ENCODE data around the gene PELI1. TPM values are rescaled to one million over a fixed set of nuclear protein-coding genes. Genes with fewer than 3 reads are reported as not detected.

The PELI1 gene
- total and polyA plus RNA-seq, 2 donors from 2014 or later, result 4.6 to 36.9 TPM

- FAIRE-seq (no peak), DNase-seq (no peak)
- TF ChIP-seq CTCF (IDR thresholded peaks at IDR 0.05; ENCODE audit: borderline replicate concordance, extremely low read depth, insufficient read depth), result no peak
- Histone ChIP-seq H3K36me3 (ENCODE audit: control insufficient read depth in 2 of 3, insufficient read depth in 3 of 3, low read length in 3 of 3) (no peaks in the 10 kb centered on the region), H3K9me3 (ENCODE audit: control insufficient read depth in 2 of 3, insufficient read depth in 1 of 3, low read length in 3 of 3) (no peaks in the 10 kb centered on the region), H3K4me3 (ENCODE audit: low read length in 3 of 3) (no peak overlapping the region), H3K9ac (ENCODE audit: low read length in 3 of 3) (no peak overlapping the region), H3K27ac (ENCODE audit: low read depth in 2 of 2, low read length in 2 of 2) (no peak overlapping the region), H3K4me1 (ENCODE audit: control insufficient read depth in 2 of 3, insufficient read depth in 2 of 3, low read depth in 1 of 3, low read length in 3 of 3) (peaks cover 0 to 3% (median 0%) of the 10 kb centered on the region in 3 donors), H3K27me3 (ENCODE audit: control insufficient read depth, insufficient read depth, low read length) (no peaks in the 10 kb centered on the region)
- intact Hi-C loops (cut with DNase I), result loop anchor here (10.0 kb wide), 1 partner anchor 260 kb away; no protein-coding TSS in a partner anchor
These were observed 89.9 kb downstream of the PELI1 start for GRCh38 chr2:64054161-64054915.

- intact Hi-C loops (cut with DNase I), result loop anchor here (10.0 kb wide), 1 partner anchor 262 kb away; no protein-coding TSS in a partner anchor
These were observed 91.6 kb downstream of the PELI1 start for GRCh38 chr2:64052463-64053241.

GRCh38 chr2:64049633-64050220, 94.5 kb downstream of the PELI1 start:
- H3K9me3 ChIP-seq (ENCODE audit: control insufficient read depth in 2 of 3, insufficient read depth in 1 of 3, low read length in 3 of 3), result no peaks in the 10 kb centered on the region
- no peak overlapping the region for H3K4me3 ChIP-seq (ENCODE audit: low read length in 3 of 3)
- no peak overlapping the region for H3K27ac ChIP-seq (ENCODE audit: low read depth in 2 of 2, low read length in 2 of 2)
- DNase-seq (peak; percentile 37 to 92 (median 77)), FAIRE-seq (peak; percentile 89)
- no peaks in the 10 kb centered on the region for H3K36me3 ChIP-seq (ENCODE audit: control insufficient read depth in 2 of 3, insufficient read depth in 3 of 3, low read length in 3 of 3)
- TF ChIP-seq CTCF (IDR thresholded peaks at IDR 0.05; ENCODE audit: borderline replicate concordance, extremely low read depth, insufficient read depth), result peak; percentile 89
- intact Hi-C loops (cut with DNase I), result loop anchor here (10.0 kb wide), 1 partner anchor 265 kb away; no protein-coding TSS in a partner anchor
- H3K27me3 ChIP-seq (ENCODE audit: control insufficient read depth, insufficient read depth, low read length), result no peaks in the 10 kb centered on the region
- peaks cover 0 to 3% (median 0%) of the 10 kb centered on the region in 3 donors for H3K4me1 ChIP-seq (ENCODE audit: control insufficient read depth in 2 of 3, insufficient read depth in 2 of 3, low read depth in 1 of 3, low read length in 3 of 3)
- no peak overlapping the region for H3K9ac ChIP-seq (ENCODE audit: low read length in 3 of 3)

More at GRCh38 chr2:64052463-64053241, 91.6 kb downstream of the PELI1 start:
- no peaks in the 10 kb centered on the region for H3K27me3 ChIP-seq (ENCODE audit: control insufficient read depth, insufficient read depth, low read length)
- peak overlapping the region in 1 of 2 donors; percentile 36 for H3K27ac ChIP-seq (ENCODE audit: low read depth in 2 of 2, low read length in 2 of 2)
- H3K9me3 ChIP-seq (ENCODE audit: control insufficient read depth in 2 of 3, insufficient read depth in 1 of 3, low read length in 3 of 3), result no peaks in the 10 kb centered on the region
- H3K36me3 ChIP-seq (ENCODE audit: control insufficient read depth in 2 of 3, insufficient read depth in 3 of 3, low read length in 3 of 3), result no peaks in the 10 kb centered on the region
- H3K4me3 ChIP-seq (ENCODE audit: low read length in 3 of 3), result no peak overlapping the region
- DNase-seq (peak in 1 of 5 donors; percentile 43), FAIRE-seq (no peak)
- H3K4me1 ChIP-seq (ENCODE audit: control insufficient read depth in 2 of 3, insufficient read depth in 2 of 3, low read depth in 1 of 3, low read length in 3 of 3), result peaks cover 0 to 3% (median 0%) of the 10 kb centered on the region in 3 donors
- no peak for TF ChIP-seq CTCF (IDR thresholded peaks at IDR 0.05; ENCODE audit: borderline replicate concordance, extremely low read depth, insufficient read depth)
- H3K9ac ChIP-seq (ENCODE audit: low read length in 3 of 3), result no peak overlapping the region
